ENCODE data around the gene GPRIN3. TPM values are rescaled to one million over a fixed set of nuclear protein-coding genes. Genes with fewer than 3 reads are reported as not detected.

Gene GPRIN3
- total RNA-seq, 1 donor from 2014 or later = 39.6 TPM

Other genes starting within 250 kb of the GPRIN3 start
- gene TIGD2, start 196.3 kb downstream of the GPRIN3 start, total RNA-seq = 9.1 TPM

All from temporal lobe (tissue), 1 donor.